Esophagus squamous epithelium (tissue), 5 donors: Measurements from ENCODE around the gene EN2. TPM values are rescaled to one million over a fixed set of nuclear protein-coding genes. Genes with fewer than 3 reads are reported as not detected.

Experiments
- DNase-seq: peaks from one replicate; lab custom pipeline; 2025; lab: John Stamatoyannopoulos, UW
- H3K27ac ChIP-seq, 4 donors: fragments of 200-600 bp; sonication (generic); one replicate each; pipeline ENCODE4 v1.5.1; 2016 to 2019; ENCODE audit warnings: mild to moderate bottlenecking in 1 of 4
- H3K27me3 ChIP-seq, 4 donors: fragments of 200-600 bp; sonication (generic); 1 replicate in 3 of 4; 2 replicates in 1 of 4; pipeline versions ENCODE4 v1.5.1 to v1.6.0; 2017 to 2021; ENCODE audit warnings: antibody characterized with exemption in 1 of 4
- H3K36me3 ChIP-seq, 3 donors: fragments of 200-600 bp; sonication (generic); one replicate each; pipeline ENCODE4 v1.5.1; 2016 to 2019
- H3K4me1 ChIP-seq, 3 donors: fragments of 200-600 bp; sonication (generic); one replicate each; pipeline ENCODE4 v1.5.1; 2017 to 2019
- H3K4me3 ChIP-seq, 4 donors: fragments of 200-600 bp; sonication (generic); 1 replicate in 3 of 4; 2 replicates in 1 of 4; pipeline ENCODE4 v1.5.1; 2016 to 2019; ENCODE audit warnings: mild to moderate bottlenecking in 2 of 4, moderate library complexity in 1 of 4
- H3K9me3 ChIP-seq, 3 donors: fragments of 200-600 bp; sonication (generic); one replicate each; pipeline ENCODE4 v1.5.1; 2016 to 2019
- POLR2A ChIP-seq, 4 donors: fragments of 450-650 bp; IDR thresholded peaks; one replicate each; pipeline ENCODE4 v1.6.1; 2017; ENCODE audit warnings: antibody characterized with exemption in 4 of 4, mild to moderate bottlenecking in 4 of 4, moderate library complexity in 3 of 4
- WGBS, 2 donors: methylation state at CpG; one replicate each; pipeline ENCODE4 v1.1.5; 2018; 5-methylcytosine and 5-hydroxymethylcytosine counted together
- intact Hi-C: fragments of 100-400 bp; cut with DNase I; formaldehyde crosslinking; loops from one replicate; pipeline ENCODE4 v1.15.0; 2022
- total RNA-seq, 4 donors: library from RNA; depleted of rRNA; stranded (reverse); fragments of >200 nt; gene quantifications; one replicate each; pipeline ENCODE4 v1.1.0, GENCODE V29; 2016
- TF ChIP-seq, protein P1 (sequence below), 6 experiments: fragments of 450-650 bp in 4 of 6; fragments of 200-600 bp in 2 of 6; sonication (generic) in 2 of 6; IDR thresholded peaks; one replicate each; pipeline ENCODE4 v1.5.1; 2016 to 2019; ENCODE audit warnings: antibody characterized with exemption in 6 of 6, mild to moderate bottlenecking in 4 of 6, moderate library complexity in 4 of 6
- donor health status: DM: yes; HTN: yes; CAD: no.

The EN2 gene
- total RNA-seq, 4 donors from 2014 or later: under 0.01 TPM; not detected in 3

DNA sequence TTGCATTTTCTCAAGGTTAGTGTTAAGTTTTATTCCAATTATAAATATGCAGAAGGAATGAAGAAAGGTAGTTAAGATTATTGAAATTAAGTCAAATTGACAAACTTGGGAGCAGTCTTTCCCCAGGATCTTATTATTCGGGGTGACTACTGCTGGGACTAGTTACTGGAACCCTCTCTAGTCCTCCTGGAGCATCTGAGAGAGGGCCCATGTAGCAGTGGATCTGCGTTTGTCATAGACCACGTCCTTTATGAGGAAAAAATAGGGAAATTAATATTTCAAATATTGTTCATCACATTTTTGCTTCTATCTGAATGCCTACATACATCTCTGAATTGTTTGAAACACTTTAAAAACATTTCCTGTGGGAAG is 47.5 kb downstream of the EN2 start:
- no peaks in the 10 kb centered on the region for H3K36me3 ChIP-seq
- intact Hi-C loops: no loop called here
- peaks cover 0 to 10% (median 4%) of the 10 kb centered on the region in 3 donors for H3K4me1 ChIP-seq
- no peak overlapping the region for H3K27ac ChIP-seq
- peaks cover 10 to 100% (median 23%) of the 10 kb centered on the region in 4 donors for H3K27me3 ChIP-seq
- no peak for DNase-seq
- TF ChIP-seq POLR2A (IDR thresholded peaks at IDR 0.05): no peak
- TF ChIP-seq, protein P1, sequence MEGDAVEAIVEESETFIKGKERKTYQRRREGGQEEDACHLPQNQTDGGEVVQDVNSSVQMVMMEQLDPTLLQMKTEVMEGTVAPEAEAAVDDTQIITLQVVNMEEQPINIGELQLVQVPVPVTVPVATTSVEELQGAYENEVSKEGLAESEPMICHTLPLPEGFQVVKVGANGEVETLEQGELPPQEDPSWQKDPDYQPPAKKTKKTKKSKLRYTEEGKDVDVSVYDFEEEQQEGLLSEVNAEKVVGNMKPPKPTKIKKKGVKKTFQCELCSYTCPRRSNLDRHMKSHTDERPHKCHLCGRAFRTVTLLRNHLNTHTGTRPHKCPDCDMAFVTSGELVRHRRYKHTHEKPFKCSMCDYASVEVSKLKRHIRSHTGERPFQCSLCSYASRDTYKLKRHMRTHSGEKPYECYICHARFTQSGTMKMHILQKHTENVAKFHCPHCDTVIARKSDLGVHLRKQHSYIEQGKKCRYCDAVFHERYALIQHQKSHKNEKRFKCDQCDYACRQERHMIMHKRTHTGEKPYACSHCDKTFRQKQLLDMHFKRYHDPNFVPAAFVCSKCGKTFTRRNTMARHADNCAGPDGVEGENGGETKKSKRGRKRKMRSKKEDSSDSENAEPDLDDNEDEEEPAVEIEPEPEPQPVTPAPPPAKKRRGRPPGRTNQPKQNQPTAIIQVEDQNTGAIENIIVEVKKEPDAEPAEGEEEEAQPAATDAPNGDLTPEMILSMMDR (IDR thresholded peaks at IDR 0.05): no peak
- no peaks in the 10 kb centered on the region for H3K9me3 ChIP-seq
- no peak overlapping the region for H3K4me3 ChIP-seq
- WGBS, 2 donors: 34 to 42% methylated on average over 3 of the region's 3 CpGs

DNA sequence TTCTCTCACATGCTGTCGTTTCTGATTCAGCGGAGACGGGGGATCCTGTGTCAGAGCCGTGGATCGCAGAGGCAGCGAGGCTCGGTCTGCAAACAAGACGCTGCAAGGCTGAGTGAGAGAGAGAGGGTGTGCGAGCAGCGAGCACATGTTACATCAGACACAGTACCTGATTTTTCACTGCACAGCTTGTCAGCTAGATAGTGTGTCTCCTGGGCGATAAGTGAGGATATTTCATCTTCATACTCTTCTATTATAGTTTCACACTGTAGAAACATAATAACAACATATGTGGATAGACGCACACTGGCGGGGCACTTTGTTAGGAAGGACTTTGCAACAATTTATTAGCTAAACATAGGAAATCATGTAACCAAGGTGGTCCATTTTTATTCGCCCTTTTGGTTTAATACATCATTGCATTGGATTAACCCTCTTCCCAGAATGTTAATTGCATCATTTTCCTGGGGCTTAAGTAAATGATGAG is 49.0 kb downstream of the EN2 start:
- Histone ChIP-seq H3K9me3 (no peaks in the 10 kb centered on the region), H3K36me3 (no peaks in the 10 kb centered on the region), H3K27me3 (peaks cover 10 to 100% (median 28%) of the 10 kb centered on the region in 4 donors), H3K4me1 (peaks cover 0 to 10% (median 4%) of the 10 kb centered on the region in 3 donors), H3K27ac (no peak overlapping the region), H3K4me3 (no peak overlapping the region)
- TF ChIP-seq, protein P1 (IDR thresholded peaks at IDR 0.05): no peak
- TF ChIP-seq POLR2A (IDR thresholded peaks at IDR 0.05): no peak
- no peak for DNase-seq
- WGBS, 2 donors: 13% methylated on average over 14 of the region's 14 CpGs
- intact Hi-C loops: no loop called here

DNA sequence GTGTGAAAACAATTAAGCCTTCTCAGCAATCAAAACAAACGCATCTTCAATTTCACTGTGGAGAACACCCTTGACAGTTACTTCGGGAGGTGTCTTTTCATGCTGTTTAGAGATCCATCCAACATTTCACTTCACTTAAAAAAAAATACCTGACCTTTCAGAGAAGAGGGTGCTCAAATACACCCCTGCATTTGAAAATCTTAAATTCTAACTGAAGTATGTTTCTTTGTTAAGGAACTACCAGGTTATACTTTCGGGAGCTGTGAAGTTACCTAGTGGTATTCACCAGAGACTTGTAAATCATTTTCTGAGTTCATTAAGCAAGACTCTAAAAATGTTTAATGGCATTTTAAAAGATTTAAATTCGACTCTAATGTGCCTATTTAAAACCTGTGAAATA is 49.6 kb downstream of the EN2 start:
- Histone ChIP-seq H3K36me3 (no peaks in the 10 kb centered on the region), H3K4me3 (no peak overlapping the region), H3K27me3 (peaks cover 10 to 100% (median 32%) of the 10 kb centered on the region in 4 donors), H3K4me1 (peaks cover 0 to 10% (median 4%) of the 10 kb centered on the region in 3 donors), H3K27ac (no peak overlapping the region), H3K9me3 (no peaks in the 10 kb centered on the region)
- 6 to 16% methylated on average over 4 of the region's 4 CpGs for WGBS, 2 donors
- intact Hi-C loops: no loop called here
- TF ChIP-seq, protein P1 (IDR thresholded peaks at IDR 0.05): no peak
- no peak for TF ChIP-seq POLR2A (IDR thresholded peaks at IDR 0.05)
- no peak for DNase-seq

GRCh38 chr7:155508376-155509358 is 50.7 kb downstream of the EN2 start:
- peaks cover 10 to 100% (median 29%) of the 10 kb centered on the region in 4 donors for H3K27me3 ChIP-seq
- TF ChIP-seq POLR2A (IDR thresholded peaks at IDR 0.05): no peak
- TF ChIP-seq, protein P1 (IDR thresholded peaks at IDR 0.05): no peak
- no peaks in the 10 kb centered on the region for H3K36me3 ChIP-seq
- intact Hi-C loops: no loop called here
- H3K9me3 ChIP-seq: no peaks in the 10 kb centered on the region
- DNase-seq: no peak
- H3K4me1 ChIP-seq: peaks cover 0 to 10% (median 4%) of the 10 kb centered on the region in 3 donors
- WGBS, 2 donors: 15 to 16% methylated on average over 29 of the region's 29 CpGs
- no peak overlapping the region for H3K4me3 ChIP-seq
- no peak overlapping the region for H3K27ac ChIP-seq

DNA sequence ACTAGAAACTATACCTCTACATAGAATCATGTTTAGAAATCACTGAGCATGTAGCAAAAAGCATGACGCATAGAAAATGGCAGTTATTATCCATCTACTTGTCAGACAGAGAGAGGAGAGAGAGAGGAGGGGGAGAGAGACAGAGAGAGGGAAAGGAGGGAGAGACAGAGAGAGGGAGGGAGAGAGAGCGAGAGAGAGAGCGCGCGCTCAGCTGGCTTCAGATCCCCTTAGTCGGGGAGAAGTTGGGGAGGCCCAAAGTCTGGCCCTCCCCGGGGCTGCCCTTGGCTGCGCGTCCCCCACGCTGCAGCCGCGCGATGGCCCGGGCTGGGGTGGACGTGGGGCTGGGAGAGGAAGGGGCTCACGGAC is 51.4 kb downstream of the EN2 start:
- Histone ChIP-seq H3K9me3 (no peaks in the 10 kb centered on the region), H3K27me3 (peaks cover 10 to 100% (median 29%) of the 10 kb centered on the region in 4 donors), H3K27ac (no peak overlapping the region), H3K4me3 (no peak overlapping the region), H3K36me3 (no peaks in the 10 kb centered on the region), H3K4me1 (peaks cover 0 to 10% (median 4%) of the 10 kb centered on the region in 3 donors)
- no peak for DNase-seq
- intact Hi-C loops: no loop called here
- TF ChIP-seq POLR2A (IDR thresholded peaks at IDR 0.05): no peak
- TF ChIP-seq, protein P1 (IDR thresholded peaks at IDR 0.05): no peak
- WGBS, 2 donors: 3 to 44% methylated on average over 10 to 11 of the region's 16 CpGs
